Hepatocyte (in vitro differentiated cells): Measurements from ENCODE around the gene SLC44A1. TPM values are rescaled to one million over a fixed set of nuclear protein-coding genes. Genes with fewer than 3 reads are reported as not detected.

ENCODE experiments used
- DNase-seq: peaks from one replicate; pipeline ENCODE4 v3.0.0-alpha.2; 2016; ENCODE audit warnings: low spot score
- H2AFZ ChIP-seq: fragments of 200-600 bp; sonication (generic); 2 replicates; pipeline ENCODE4 v1.6.0; 2016; ENCODE audit warnings: antibody characterized with exemption, mild to moderate bottlenecking
- H3K27ac ChIP-seq: fragments of 200-600 bp; sonication (generic); 2 replicates; pipeline ENCODE4 v1.5.1; 2016; ENCODE audit warnings: mild to moderate bottlenecking
- H3K27me3 ChIP-seq: fragments of 200-600 bp; sonication (generic); 2 replicates; pipeline ENCODE4 v1.6.1; 2016
- H3K36me3 ChIP-seq: fragments of 200-600 bp; sonication (generic); replicated peaks from 2 replicates; pipeline ENCODE4 v1.5.1; 2016; ENCODE audit warnings: low read depth; ENCODE audit not compliant: insufficient read depth
- H3K4me1 ChIP-seq: fragments of 200-600 bp; sonication (generic); 2 replicates; pipeline ENCODE4 v1.5.1; 2016; ENCODE audit warnings: mild to moderate bottlenecking, moderate library complexity; ENCODE audit not compliant: insufficient read depth
- H3K4me2 ChIP-seq: fragments of 200-600 bp; sonication (generic); 2 replicates; pipeline ENCODE4 v1.6.0; 2016
- H3K4me3 ChIP-seq: fragments of 200-600 bp; sonication (generic); 2 replicates; pipeline ENCODE4 v1.5.1; 2016; ENCODE audit warnings: mild to moderate bottlenecking
- H3K79me2 ChIP-seq: fragments of 200-600 bp; sonication (generic); 2 replicates; pipeline ENCODE4 v1.6.0; 2017; ENCODE audit warnings: mild to moderate bottlenecking
- H3K9me2 ChIP-seq: fragments of 200-600 bp; sonication (generic); replicated peaks from 2 replicates; pipeline ENCODE4 v1.6.0; 2017; ENCODE audit warnings: mild to moderate bottlenecking; ENCODE audit not compliant: insufficient read depth
- H3K9me3 ChIP-seq: fragments of 200-600 bp; sonication (generic); 2 replicates; pipeline ENCODE4 v1.5.1; 2016; ENCODE audit warnings: low read depth, mild to moderate bottlenecking
- H4K20me1 ChIP-seq: fragments of 200-600 bp; sonication (generic); 2 replicates; pipeline ENCODE4 v1.6.0; 2016; ENCODE audit warnings: mild to moderate bottlenecking; ENCODE audit not compliant: insufficient read depth, poor library complexity, severe bottlenecking
- EZH2 ChIP-seq: fragments of 200-600 bp; sonication (generic); IDR thresholded peaks from 2 replicates; pipeline ENCODE4 v1.6.1; 2016; ENCODE audit warnings: antibody characterized with exemption, mild to moderate bottlenecking, borderline replicate concordance
- EZH2phosphoT487 ChIP-seq: fragments of 200-600 bp; sonication (generic); IDR thresholded peaks from one replicate; pipeline ENCODE4 v1.6.1; 2018; ENCODE audit warnings: antibody characterized with exemption, mild to moderate bottlenecking, low read depth, moderate library complexity; ENCODE audit not compliant: unreplicated experiment, severe bottlenecking
- WGBS: methylation state at CpG from one replicate; pipeline ENCODE4 v1.1.6; 2016; ENCODE audit warnings: low lambda C conversion rate; ENCODE audit errors: missing lambda C conversion rate; 5-methylcytosine and 5-hydroxymethylcytosine counted together
- polyA plus RNA-seq: library from polyadenylated mRNA; unstranded; fragments of >200 nt; fragmentation: Nextera tagmentation; extraction: Ambion mirVana; gene quantifications from 2 replicates; pipeline ENCODE4 v1.2.1, GENCODE V29; 2016
- total RNA-seq: library from RNA; depleted of rRNA; stranded (reverse); fragments of >200 nt; gene quantifications from 2 replicates; pipeline ENCODE4 v1.2.3, GENCODE V29; 2014
- TF ChIP-seq, protein P1 (sequence below): fragments of 200-600 bp; sonication (generic); IDR thresholded peaks from 2 replicates; pipeline ENCODE4 v1.5.1; 2016; ENCODE audit warnings: antibody characterized with exemption, mild to moderate bottlenecking; ENCODE audit not compliant: poor library complexity

Gene SLC44A1
- total and polyA plus RNA-seq, 2 experiments from 2014 or later, result 31.3 to 64.9 TPM

DNA sequence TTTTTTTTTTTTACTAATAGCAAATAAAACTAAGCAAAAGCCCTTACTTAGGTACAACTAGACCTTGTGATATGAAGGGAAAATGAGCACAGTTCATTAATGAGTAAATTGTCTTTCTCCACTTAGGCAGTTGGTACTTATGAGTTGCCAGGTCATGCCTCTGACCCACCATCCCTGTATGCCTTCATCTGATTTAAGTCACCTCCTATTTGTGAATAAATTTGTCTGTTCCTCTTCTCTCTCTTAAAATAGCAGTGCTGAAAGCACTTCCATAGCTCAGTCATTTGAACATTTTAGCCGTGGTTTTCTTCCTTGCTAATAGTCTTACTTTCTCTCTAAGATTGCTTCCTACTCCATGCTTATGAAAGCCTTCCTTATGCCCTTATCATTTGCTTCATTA, 61.4 kb downstream of the SLC44A1 start:
- Histone ChIP-seq H3K4me1 (no peaks in the 10 kb centered on the region), H3K36me3 (no peaks in the 10 kb centered on the region), H3K27me3 (no peaks in the 10 kb centered on the region), H2AFZ (no peak overlapping the region), H3K79me2 (peaks cover 51% of the 10 kb centered on the region), H4K20me1 (no peaks in the 10 kb centered on the region), H3K4me3 (no peak overlapping the region), H3K27ac (no peak overlapping the region), H3K9me2 (no peaks in the 10 kb centered on the region), H3K4me2 (no peak overlapping the region), H3K9me3 (no peaks in the 10 kb centered on the region)
- 78% methylated on average over 1 of the region's 1 CpG for WGBS
- TF ChIP-seq, protein P1, sequence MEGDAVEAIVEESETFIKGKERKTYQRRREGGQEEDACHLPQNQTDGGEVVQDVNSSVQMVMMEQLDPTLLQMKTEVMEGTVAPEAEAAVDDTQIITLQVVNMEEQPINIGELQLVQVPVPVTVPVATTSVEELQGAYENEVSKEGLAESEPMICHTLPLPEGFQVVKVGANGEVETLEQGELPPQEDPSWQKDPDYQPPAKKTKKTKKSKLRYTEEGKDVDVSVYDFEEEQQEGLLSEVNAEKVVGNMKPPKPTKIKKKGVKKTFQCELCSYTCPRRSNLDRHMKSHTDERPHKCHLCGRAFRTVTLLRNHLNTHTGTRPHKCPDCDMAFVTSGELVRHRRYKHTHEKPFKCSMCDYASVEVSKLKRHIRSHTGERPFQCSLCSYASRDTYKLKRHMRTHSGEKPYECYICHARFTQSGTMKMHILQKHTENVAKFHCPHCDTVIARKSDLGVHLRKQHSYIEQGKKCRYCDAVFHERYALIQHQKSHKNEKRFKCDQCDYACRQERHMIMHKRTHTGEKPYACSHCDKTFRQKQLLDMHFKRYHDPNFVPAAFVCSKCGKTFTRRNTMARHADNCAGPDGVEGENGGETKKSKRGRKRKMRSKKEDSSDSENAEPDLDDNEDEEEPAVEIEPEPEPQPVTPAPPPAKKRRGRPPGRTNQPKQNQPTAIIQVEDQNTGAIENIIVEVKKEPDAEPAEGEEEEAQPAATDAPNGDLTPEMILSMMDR, result no peak
- TF ChIP-seq EZH2, result no peak
- TF ChIP-seq EZH2phosphoT487, result no peak
- DNase-seq, result no peak

DNA sequence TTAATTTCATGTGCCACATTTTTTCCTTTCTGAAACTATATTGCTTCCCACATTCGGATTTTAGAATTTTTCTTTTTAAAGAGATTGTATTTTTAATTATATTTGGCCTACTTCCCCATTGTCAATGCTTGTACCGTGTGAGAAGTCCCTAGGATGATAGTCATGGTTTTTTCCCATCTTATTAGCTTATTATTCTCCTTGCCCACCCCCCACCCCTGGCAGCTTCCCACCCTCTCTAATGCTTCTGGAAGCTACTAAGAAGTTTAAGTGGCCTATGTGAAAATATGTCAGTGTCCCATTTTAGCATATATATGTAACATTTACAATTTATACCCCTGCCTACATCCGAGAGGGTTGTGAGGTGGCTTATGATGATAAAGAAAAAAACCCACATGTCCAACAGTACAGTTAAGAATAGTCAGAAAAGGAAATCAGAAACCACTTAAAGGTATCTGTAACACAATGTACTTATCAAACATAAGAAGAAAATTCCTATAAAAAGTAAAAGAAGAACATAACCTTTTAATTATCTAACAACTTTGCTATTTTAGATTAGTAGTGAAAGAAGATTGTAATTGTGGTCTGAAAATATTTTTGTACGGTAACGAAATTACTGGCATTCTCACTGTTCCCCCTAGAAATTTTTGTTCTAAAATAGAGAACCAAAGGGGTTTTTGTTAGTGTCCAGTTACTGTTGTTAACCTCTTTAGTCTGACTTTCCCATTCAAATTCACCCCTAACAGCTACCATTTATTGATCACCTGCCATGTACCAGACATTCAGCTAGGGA, 62.1 kb downstream of the SLC44A1 start:
- Histone ChIP-seq H3K27ac (no peak overlapping the region), H4K20me1 (no peaks in the 10 kb centered on the region), H3K4me3 (no peak overlapping the region), H2AFZ (no peak overlapping the region), H3K4me1 (no peaks in the 10 kb centered on the region), H3K36me3 (no peaks in the 10 kb centered on the region), H3K79me2 (peaks cover 51% of the 10 kb centered on the region), H3K4me2 (no peak overlapping the region), H3K27me3 (no peaks in the 10 kb centered on the region), H3K9me2 (no peaks in the 10 kb centered on the region), H3K9me3 (no peaks in the 10 kb centered on the region)
- DNase-seq, result no peak
- WGBS, result 96% methylated on average over 5 of the region's 5 CpGs
- TF ChIP-seq, protein P1, result no peak
- TF ChIP-seq EZH2phosphoT487 (no peak), EZH2 (no peak)

- no peaks in the 10 kb centered on the region for H3K27me3 ChIP-seq
- 100% methylated on average over 2 of the region's 2 CpGs for WGBS
- H3K4me3 ChIP-seq, result no peak overlapping the region
- H3K4me1 ChIP-seq, result no peaks in the 10 kb centered on the region
- H4K20me1 ChIP-seq, result no peaks in the 10 kb centered on the region
- peak overlapping the region; percentile 29 for H3K27ac ChIP-seq
- no peak for DNase-seq
- no peak overlapping the region for H3K4me2 ChIP-seq
- no peaks in the 10 kb centered on the region for H3K9me3 ChIP-seq
- TF ChIP-seq, protein P1, result no peak
- TF ChIP-seq EZH2phosphoT487, result no peak
- TF ChIP-seq EZH2, result no peak
- H2AFZ ChIP-seq, result no peak overlapping the region
- no peaks in the 10 kb centered on the region for H3K36me3 ChIP-seq
- peaks cover 43% of the 10 kb centered on the region for H3K79me2 ChIP-seq
- no peaks in the 10 kb centered on the region for H3K9me2 ChIP-seq
These were observed 63.2 kb downstream of the SLC44A1 start for GRCh38 chr9:105307591-105308130.
